ENCODE results near the gene PRDM10. TPM values are rescaled to one million over a fixed set of nuclear protein-coding genes. Genes with fewer than 3 reads are reported as not detected.

The PRDM10 gene
- total and polyA plus RNA-seq, 10 of the 15 experiments (the other 5 are each of a cell fraction or from before 2014, with no cell fraction given): 0.93 to 6.2 (median 4.1) TPM

GRCh38 chr11:129888451-129888850, 114.2 kb downstream of the PRDM10 start (continued):
- TF ChIP-seq SMAD1 (IDR thresholded peaks at IDR 0.05; ENCODE audit: low read depth, partially characterized antibody) (no peak), E4F1 (IDR thresholded peaks at IDR 0.05; ENCODE audit: borderline replicate concordance, partially characterized antibody) (no peak), KLF5 (IDR thresholded peaks at IDR 0.05; ENCODE audit: partially characterized antibody) (no peak)

GRCh38 chr11:129885381-129885780, 117.3 kb downstream of the PRDM10 start:
- Histone ChIP-seq H3K79me2 (ENCODE audit: control insufficient read depth, insufficient read depth, low read length) (no peaks in the 10 kb centered on the region), H3K9ac (ENCODE audit: control insufficient read depth, insufficient read depth, low read length) (no peak overlapping the region), H3K4me2 (ENCODE audit: control insufficient read depth, insufficient read depth) (no peak overlapping the region), H2AFZ (ENCODE audit: control insufficient read depth, low read depth, low read length) (no peak overlapping the region), H3K9me3 (replicated peaks; ENCODE audit: control insufficient read depth, insufficient read depth, low read length) (no peaks in the 10 kb centered on the region), H3K27me3 (replicated peaks in 1 of 2; ENCODE audit: control insufficient read depth in 2 of 2, insufficient read depth in 2 of 2, low read length in 1 of 2) (no peaks in the 10 kb centered on the region), H3K4me3 (no peak overlapping the region), H3K4me1 (ENCODE audit: control insufficient read depth, insufficient read depth, low read length) (no peaks in the 10 kb centered on the region), H3K27ac (ENCODE audit: control insufficient read depth, insufficient read depth) (no peak overlapping the region), H3K36me3 (ENCODE audit: control insufficient read depth in 2 of 2, insufficient read depth in 2 of 2, low read length in 1 of 2) (peaks cover 15 to 32% of the 10 kb centered on the region in 2 experiments), H4K20me1 (ENCODE audit: control insufficient read depth, insufficient read depth) (no peaks in the 10 kb centered on the region)
- DNase-seq (ENCODE audit: low read depth, low spot score) (no peak), FAIRE-seq (no peak), ATAC-seq (no peak)
- in situ Hi-C loops (cut with MboI): no loop called here
- CTCF ChIA-PET: no interaction called here
- SMC1A ChIA-PET (ENCODE audit: uncharacterized antibody, unreplicated experiment): interaction anchor here (1.2 kb wide), 1 partner anchor 9 kb away, joined by 5 read pairs; no protein-coding TSS in a partner anchor
- WGBS (ENCODE audit: insufficient coverage, insufficient replicate concordance, low lambda C conversion rate, missing lambda C conversion rate): 93% methylated on average over 12 of the region's 12 CpGs
- POLR2A ChIA-PET: no interaction called here
- intact Hi-C loops (cut with micrococcal nuclease; ENCODE audit: unreplicated experiment): no loop called here
- TF ChIP-seq CBX5 (IDR thresholded peaks at IDR 0.05; ENCODE audit: low read depth) (no peak), PKNOX1 (IDR thresholded peaks at IDR 0.05) (no peak), HSF1 (IDR thresholded peaks at IDR 0.05; ENCODE audit: low read depth, low read length) (no peak), PRDM15 (CRISPR knock-in tag; IDR thresholded peaks at IDR 0.05) (no peak), KAT2A (conservative IDR thresholded peaks at IDR 0.05; ENCODE audit: control insufficient read depth, low read depth, low read length) (no peak), NR2C1 (IDR thresholded peaks at IDR 0.05) (no peak), TCF3 (IDR thresholded peaks at IDR 0.05; ENCODE audit: borderline replicate concordance, insufficient read depth, low read depth, low read length) (no peak), JUNB (IDR thresholded peaks at IDR 0.05) (no peak), NFIC (IDR thresholded peaks at IDR 0.05; ENCODE audit: low read depth, low read length) (no peak), TAF1 (IDR thresholded peaks at IDR 0.05; ENCODE audit: borderline replicate concordance, low read depth, low read length) (no peak)
- RAD21 ChIA-PET (ENCODE audit: unreplicated experiment): no interaction called here
- no TSS peak for BruUV-seq (replicated peaks)

Data from GM12878 (cell line).